B cell (primary cell): ENCODE measurements around the gene TMEM79. TPM values are rescaled to one million over a fixed set of nuclear protein-coding genes. Genes with fewer than 3 reads are reported as not detected.

Source experiments
- ATAC-seq: fragments of 200-7000 bp; cut with Tn5 transposase; one replicate; pipeline ENCODE4 v1.10.0; 2021; ENCODE audit warnings: low read depth, mild to moderate bottlenecking, moderate number of reproducible peaks, moderate library complexity
- CTCF ChIA-PET: fragments of 350-600 bp; sonication (Branson Sonifier 250); formaldehyde crosslinking; loops from one replicate; lab custom pipeline; 2021; ENCODE audit warnings: antibody characterized with exemption, inconsistent platforms; lab: Charles Lee
- POLR2A ChIA-PET: fragments of 350-600 bp; sonication (Branson Sonifier 250); formaldehyde crosslinking; loops from one replicate; lab custom pipeline; 2021; ENCODE audit warnings: antibody characterized with exemption; lab: Charles Lee
- DNase-seq: peaks from one replicate; pipeline ENCODE4 v3.0.0; 2013
- H2AFZ ChIP-seq: 2 replicates; pipeline ENCODE4 v1.6.1; 2012; ENCODE audit warnings: mild to moderate bottlenecking, low read depth, low read length; ENCODE audit not compliant: insufficient read depth, poor library complexity, severe bottlenecking
- H3K27ac ChIP-seq, 2 donors: 1 replicate in 1 of 2; 2 replicates in 1 of 2; pipeline ENCODE4 v1.5.1; 2012 to 2013; ENCODE audit warnings: low read length in 2 of 2, mild to moderate bottlenecking in 2 of 2, moderate library complexity in 1 of 2
- H3K27me3 ChIP-seq, 4 experiments: fragments of 200-600 bp in 1 of 4; sonication (generic) in 1 of 4; replicated peaks in 1 of 4; 1 replicate in 2 of 4; 2 replicates in 2 of 4; pipeline versions ENCODE4 v1.6.1 to v1.7.0; 2013 to 2016; ENCODE audit warnings: low read length in 3 of 4, mild to moderate bottlenecking in 2 of 4, mixed read lengths in 1 of 4, moderate library complexity in 1 of 4; ENCODE audit not compliant: insufficient read depth in 4 of 4, control insufficient read depth in 3 of 4; ENCODE audit errors: control extremely low read depth in 1 of 4
- H3K36me3 ChIP-seq, 2 experiments: replicated peaks in 1 of 2; 1 replicate in 1 of 2; 2 replicates in 1 of 2; pipeline versions ENCODE4 v1.6.1 to v1.7.1; 2013; ENCODE audit warnings: low read length in 1 of 2; ENCODE audit not compliant: insufficient read depth in 2 of 2, control insufficient read depth in 1 of 2; ENCODE audit errors: control extremely low read depth in 1 of 2, extremely low read depth in 1 of 2
- H3K4me1 ChIP-seq, 2 donors: fragments of 200-600 bp in 1 of 2; sonication (generic) in 1 of 2; 1 replicate in 1 of 2; 2 replicates in 1 of 2; pipeline versions ENCODE4 v1.5.1 to v1.6.1; 2013 to 2017; ENCODE audit warnings: low read length in 2 of 2; ENCODE audit not compliant: control insufficient read depth in 2 of 2, insufficient read depth in 2 of 2
- H3K4me2 ChIP-seq: replicated peaks from 2 replicates; pipeline ENCODE3; 2012; ENCODE audit warnings: mild to moderate bottlenecking, low read depth, low read length; ENCODE audit not compliant: poor library complexity, severe bottlenecking
- H3K4me3 ChIP-seq, 5 experiments: fragments of 200-600 bp in 1 of 5; sonication (generic) in 1 of 5; 1 replicate in 3 of 5; 2 replicates in 2 of 5; pipeline versions ENCODE4 v1.5.1 to v1.7.0; 2011 to 2016; ENCODE audit warnings: low read length in 4 of 5, mild to moderate bottlenecking in 4 of 5, low read depth in 2 of 5, control low read depth in 1 of 5, moderate library complexity in 1 of 5; ENCODE audit not compliant: insufficient read depth in 1 of 5; ENCODE audit errors: control extremely low read depth in 1 of 5, extremely low read depth in 1 of 5
- H3K79me2 ChIP-seq: fragments of 200-600 bp; sonication (generic); one replicate; pipeline ENCODE4 v1.6.0; 2016; ENCODE audit warnings: low read length; ENCODE audit not compliant: control insufficient read depth, insufficient read depth
- H3K9ac ChIP-seq: fragments of 200-600 bp; sonication (generic); 2 replicates; pipeline ENCODE4 v1.6.1; 2017; ENCODE audit warnings: mild to moderate bottlenecking, low read length, moderate library complexity
- H3K9me3 ChIP-seq, 3 donors: one replicate each; pipeline versions ENCODE4 v1.6.1 to v1.7.1; 2013; ENCODE audit warnings: low read length in 2 of 3; ENCODE audit not compliant: control insufficient read depth in 2 of 3, insufficient read depth in 1 of 3; ENCODE audit errors: control extremely low read depth in 1 of 3
- H4K20me1 ChIP-seq: 2 replicates; pipeline ENCODE4 v1.6.0; 2012; ENCODE audit warnings: mild to moderate bottlenecking, low read length; ENCODE audit not compliant: insufficient read depth, control insufficient read depth, poor library complexity, severe bottlenecking
- H3K27ac Mint-ChIP-seq: one replicate; pipeline ENCODE4 v1.8.0; 2021; ENCODE audit warnings: mixed read lengths
- H3K27me3 Mint-ChIP-seq: one replicate; pipeline ENCODE4 v1.8.0; 2021; ENCODE audit warnings: mixed read lengths
- H3K4me1 Mint-ChIP-seq: one replicate; pipeline ENCODE4 v1.8.0; 2021; ENCODE audit warnings: mixed read lengths
- H3K4me3 Mint-ChIP-seq: one replicate; pipeline ENCODE4 v1.8.0; 2021; ENCODE audit warnings: mixed read lengths
- H3K9me3 Mint-ChIP-seq: one replicate; pipeline ENCODE4 v1.8.0; 2022; ENCODE audit warnings: mixed read lengths; ENCODE audit not compliant: insufficient read depth
- CTCF ChIP-seq: fragments of 200-600 bp; IDR thresholded peaks from one replicate; pipeline ENCODE4 v1.8.0; 2022; ENCODE audit warnings: antibody characterized with exemption, mild to moderate bottlenecking
- EZH2 ChIP-seq: IDR thresholded peaks from 2 replicates; pipeline ENCODE4 v1.6.1; 2012; ENCODE audit warnings: borderline replicate concordance, low read depth, mild to moderate bottlenecking, moderate library complexity, low read length; ENCODE audit not compliant: insufficient read depth, poor library complexity, severe bottlenecking
- WGBS: methylation state at CpG from one replicate; pipeline ENCODE4 v1.1.5; 2013; ENCODE audit warnings: missing lambda C conversion rate; ENCODE audit not compliant: insufficient coverage; 5-methylcytosine and 5-hydroxymethylcytosine counted together
- intact Hi-C: fragments of 100-400 bp; cut with micrococcal nuclease; formaldehyde crosslinking; loops from one replicate; pipeline ENCODE4 v1.10.0; 2022
- polyA plus RNA-seq: library from polyadenylated mRNA; depleted of rRNA; stranded (reverse); fragments of >200 nt; gene quantifications from 2 replicates; pipeline ENCODE4 v1.2.3, GENCODE V29; 2012
- total RNA-seq, 2 donors: library from RNA; stranded (reverse); fragments of 120-200 nt in 1 of 2; gene quantifications; 1 replicate in 1 of 2; 2 replicates in 1 of 2; pipeline versions ENCODE4 v1.2.3 to v1.2.4, GENCODE V29; 2013 to 2022

The TMEM79 gene
- total and polyA plus RNA-seq, 2 donors (not counting 1 experiment from before 2014, with no cell fraction given), result 11.5 to 19.1 TPM

- H3K4me1 ChIP-seq, result peaks cover 5 to 8% of the 10 kb centered on the region in 2 donors
- intact Hi-C loops, result no loop called here
- H3K79me2 ChIP-seq, result peaks cover 34% of the 10 kb centered on the region
- H3K9me3 ChIP-seq, result no peaks in the 10 kb centered on the region
- H3K27me3 ChIP-seq, result no peaks in the 10 kb centered on the region
- no peak overlapping the region for H3K27ac ChIP-seq
- no peak for DNase-seq
- H3K4me2 ChIP-seq, result no peak overlapping the region
- ChIA-PET CTCF (no interaction called here), POLR2A (no interaction called here)
- Mint-ChIP-seq H3K4me1 (peaks cover 16% of the 10 kb centered on the region), H3K4me3 (no peak overlapping the region), H3K27ac (no peak overlapping the region), H3K9me3 (no peaks in the 10 kb centered on the region), H3K27me3 (no peaks in the 10 kb centered on the region)
- no peak overlapping the region for H3K4me3 ChIP-seq
- TF ChIP-seq CTCF, result no peak
- TF ChIP-seq EZH2, result no peak
- peaks cover 5 to 67% of the 10 kb centered on the region in 2 experiments for H3K36me3 ChIP-seq
- no peak for ATAC-seq
- H2AFZ ChIP-seq, result no peak overlapping the region
- no peak overlapping the region for H3K9ac ChIP-seq
- peaks cover 33% of the 10 kb centered on the region for H4K20me1 ChIP-seq
These were observed 7.6 kb upstream of the TMEM79 start for GRCh38 chr1:156276532-156276931.

GRCh38 chr1:156276966-156277381 lies 7.2 kb upstream of the TMEM79 start:
- H3K4me3 Mint-ChIP-seq, result no peak overlapping the region
- peaks cover 33% of the 10 kb centered on the region for H4K20me1 ChIP-seq
- H3K9me3 Mint-ChIP-seq, result no peaks in the 10 kb centered on the region
- 97% methylated on average over 5 of the region's 6 CpGs for WGBS
- peaks cover 39% of the 10 kb centered on the region for H3K79me2 ChIP-seq
- peaks cover 1 to 63% of the 10 kb centered on the region in 2 experiments for H3K36me3 ChIP-seq
- ChIA-PET CTCF (no interaction called here), POLR2A (no interaction called here)
- no peak overlapping the region for H3K27ac ChIP-seq
- H3K4me1 Mint-ChIP-seq, result peaks cover 19% of the 10 kb centered on the region
- ATAC-seq (no peak), DNase-seq (no peak)
- no peak overlapping the region for H3K9ac ChIP-seq
- no peak overlapping the region for H2AFZ ChIP-seq
- H3K4me1 ChIP-seq, result peaks cover 10 to 13% of the 10 kb centered on the region in 2 donors
- no peak overlapping the region for H3K4me3 ChIP-seq
- intact Hi-C loops, result no loop called here
- H3K27ac Mint-ChIP-seq, result no peak overlapping the region
- no peaks in the 10 kb centered on the region for H3K9me3 ChIP-seq
- TF ChIP-seq EZH2, result no peak
- TF ChIP-seq CTCF, result no peak
- no peak overlapping the region for H3K4me2 ChIP-seq
- no peaks in the 10 kb centered on the region for H3K27me3 ChIP-seq
- no peaks in the 10 kb centered on the region for H3K27me3 Mint-ChIP-seq
